ENCODE results near the gene NIF3L1. TPM values are rescaled to one million over a fixed set of nuclear protein-coding genes. Genes with fewer than 3 reads are reported as not detected.
"Not testable (repeated sequence)": the region's sequence is repeated elsewhere in the genome, so short reads cannot be mapped to it uniquely, and the experiment has no call there.

The NIF3L1 gene
- polyA plus RNA-seq, 1 donor = 15.3 TPM

- DNase-seq = no peak
Observed at GRCh38 chr2:200873560-200873959, 15.6 kb upstream of the NIF3L1 start.

GRCh38 chr2:200877443-200877842 lies 11.7 kb upstream of the NIF3L1 start:
- no peak for DNase-seq

GRCh38 chr2:200878289-200878880 lies 10.8 kb upstream of the NIF3L1 start:
- DNase-seq = no peak

- not testable (repeated sequence) for DNase-seq
Observed at GRCh38 chr2:200881715-200882249, 7.4 kb upstream of the NIF3L1 start.

GRCh38 chr2:200899482-200899881 lies 10.3 kb downstream of the NIF3L1 start:
- no peak for DNase-seq

- DNase-seq = peak; percentile 68
Observed at GRCh38 chr2:200901459-200902072, 12.4 kb downstream of the NIF3L1 start.

GRCh38 chr2:200905618-200906296 lies 16.6 kb downstream of the NIF3L1 start:
- peak; percentile 51 for DNase-seq

GRCh38 chr2:200909958-200910357 lies 20.8 kb downstream of the NIF3L1 start:
- no peak for DNase-seq

GRCh38 chr2:200913654-200914053 lies 24.5 kb downstream of the NIF3L1 start:
- DNase-seq = no peak

GRCh38 chr2:200922439-200922838 lies 33.3 kb downstream of the NIF3L1 start:
- no peak for DNase-seq

GRCh38 chr2:200929334-200930249 lies 40.4 kb downstream of the NIF3L1 start:
- DNase-seq = no peak

GRCh38 chr2:200930947-200931626 lies 41.9 kb downstream of the NIF3L1 start:
- no peak for DNase-seq

- DNase-seq = no peak
Observed at GRCh38 chr2:200939832-200940231, 50.7 kb downstream of the NIF3L1 start.

- DNase-seq = no peak
Observed at GRCh38 chr2:200943527-200944105, 54.4 kb downstream of the NIF3L1 start.

- no peak for DNase-seq
Observed at GRCh38 chr2:200944467-200945394, 55.6 kb downstream of the NIF3L1 start.

- DNase-seq = no peak
Observed at GRCh38 chr2:200945395-200945729, 56.2 kb downstream of the NIF3L1 start.

GRCh38 chr2:200950378-200950777 lies 61.2 kb downstream of the NIF3L1 start:
- DNase-seq = no peak

Measured in hindlimb muscle (tissue), 1 donor.